ENCODE data around the gene PCP4L1. TPM values are rescaled to one million over a fixed set of nuclear protein-coding genes. Genes with fewer than 3 reads are reported as not detected.

PCP4L1 gene
- total RNA-seq, 1 donor, result not detected

DNA sequence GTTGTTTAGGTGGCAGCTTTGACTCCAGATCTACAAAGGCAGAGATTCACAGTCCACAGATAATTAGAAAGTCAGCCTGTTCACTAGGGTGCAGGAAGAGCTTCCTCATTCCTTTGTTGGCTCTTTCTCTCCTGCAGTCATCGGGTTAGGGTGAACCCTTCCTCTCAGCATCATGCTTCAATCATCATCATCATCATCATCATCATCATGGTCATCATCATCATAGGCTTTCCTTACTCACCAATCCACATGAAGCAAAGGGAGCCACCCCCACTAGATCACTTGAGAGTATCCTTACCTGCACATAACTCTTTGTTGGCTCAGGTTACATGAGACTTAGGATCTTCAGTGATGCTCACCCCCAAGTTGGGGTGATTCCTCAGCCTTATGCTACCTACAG, 32.2 kb downstream of the PCP4L1 start:
- DNase-seq (ENCODE audit: low read depth), result no peak
- TF ChIP-seq, protein P1, sequence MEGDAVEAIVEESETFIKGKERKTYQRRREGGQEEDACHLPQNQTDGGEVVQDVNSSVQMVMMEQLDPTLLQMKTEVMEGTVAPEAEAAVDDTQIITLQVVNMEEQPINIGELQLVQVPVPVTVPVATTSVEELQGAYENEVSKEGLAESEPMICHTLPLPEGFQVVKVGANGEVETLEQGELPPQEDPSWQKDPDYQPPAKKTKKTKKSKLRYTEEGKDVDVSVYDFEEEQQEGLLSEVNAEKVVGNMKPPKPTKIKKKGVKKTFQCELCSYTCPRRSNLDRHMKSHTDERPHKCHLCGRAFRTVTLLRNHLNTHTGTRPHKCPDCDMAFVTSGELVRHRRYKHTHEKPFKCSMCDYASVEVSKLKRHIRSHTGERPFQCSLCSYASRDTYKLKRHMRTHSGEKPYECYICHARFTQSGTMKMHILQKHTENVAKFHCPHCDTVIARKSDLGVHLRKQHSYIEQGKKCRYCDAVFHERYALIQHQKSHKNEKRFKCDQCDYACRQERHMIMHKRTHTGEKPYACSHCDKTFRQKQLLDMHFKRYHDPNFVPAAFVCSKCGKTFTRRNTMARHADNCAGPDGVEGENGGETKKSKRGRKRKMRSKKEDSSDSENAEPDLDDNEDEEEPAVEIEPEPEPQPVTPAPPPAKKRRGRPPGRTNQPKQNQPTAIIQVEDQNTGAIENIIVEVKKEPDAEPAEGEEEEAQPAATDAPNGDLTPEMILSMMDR (IDR thresholded peaks at IDR 0.05; ENCODE audit: insufficient read depth, low read length), result no peak
- no peak overlapping the region for H3K4me3 ChIP-seq (ENCODE audit: low read depth, low read length)

DNA sequence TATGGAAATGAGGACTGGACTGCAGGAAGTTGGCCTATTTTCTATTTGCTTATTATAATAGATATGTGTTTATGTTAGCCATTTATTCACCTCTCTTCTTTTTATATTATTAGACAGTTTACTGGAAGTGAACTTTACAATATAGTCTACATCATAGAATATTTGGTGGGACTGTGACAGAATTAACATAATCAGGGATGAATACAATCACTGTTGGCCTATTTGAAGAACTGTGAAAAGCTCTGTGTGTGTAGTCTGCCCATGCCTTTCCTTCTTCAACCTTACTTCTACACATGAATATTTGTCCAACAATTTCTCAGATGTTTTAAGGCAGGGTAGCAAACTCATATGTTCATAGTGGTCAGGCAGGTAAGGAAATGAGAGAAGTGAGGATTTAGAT, 38.9 kb downstream of the PCP4L1 start:
- no peak for DNase-seq (ENCODE audit: low read depth)
- TF ChIP-seq, protein P1 (IDR thresholded peaks at IDR 0.05; ENCODE audit: insufficient read depth, low read length), result no peak
- no peak overlapping the region for H3K4me3 ChIP-seq (ENCODE audit: low read depth, low read length)

DNA sequence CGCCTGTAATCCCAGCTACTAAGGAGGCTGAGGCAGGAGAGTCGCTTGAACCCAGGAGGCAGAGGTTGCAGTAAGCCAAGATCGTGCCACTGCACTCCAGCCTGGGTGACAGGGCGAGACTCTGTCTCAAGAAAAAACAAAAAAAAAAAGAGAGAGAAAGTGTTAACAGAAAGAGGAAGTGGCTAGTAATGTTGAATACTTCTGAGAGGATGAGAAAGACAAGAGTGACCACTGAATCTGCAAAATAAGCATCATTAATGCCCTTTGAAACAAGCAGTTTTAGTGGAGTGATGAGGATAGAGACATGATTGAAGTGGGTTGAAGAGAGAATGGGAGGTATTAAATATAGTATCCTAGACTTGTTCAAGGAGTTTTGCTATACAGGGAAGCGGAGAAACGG, 39.6 kb downstream of the PCP4L1 start:
- no peak overlapping the region for H3K4me3 ChIP-seq (ENCODE audit: low read depth, low read length)
- DNase-seq (ENCODE audit: low read depth), result no peak
- TF ChIP-seq, protein P1 (IDR thresholded peaks at IDR 0.05; ENCODE audit: insufficient read depth, low read length), result no peak

DNA sequence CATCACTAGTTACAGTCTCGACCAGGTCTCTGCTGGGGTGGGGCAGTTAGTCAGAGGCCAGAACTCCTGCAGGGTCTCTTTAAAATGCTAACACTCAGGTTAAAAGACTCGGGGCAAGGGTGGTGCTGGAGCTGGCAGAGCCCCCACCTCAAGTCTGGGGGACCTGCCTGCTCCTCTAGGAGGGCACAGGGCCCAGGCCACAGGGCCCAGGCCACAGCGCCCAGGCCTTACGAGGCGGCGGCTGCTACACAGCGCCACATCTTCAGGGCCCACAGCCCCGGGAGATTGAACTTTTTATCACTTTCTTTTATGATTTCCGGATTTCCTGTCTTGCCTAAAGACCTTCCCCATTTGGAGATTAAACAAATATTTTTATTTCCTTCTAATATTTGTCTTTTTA, 40.8 kb downstream of the PCP4L1 start:
- DNase-seq (ENCODE audit: low read depth), result no peak
- no peak overlapping the region for H3K4me3 ChIP-seq (ENCODE audit: low read depth, low read length)
- TF ChIP-seq, protein P1 (IDR thresholded peaks at IDR 0.05; ENCODE audit: insufficient read depth, low read length), result no peak

DNA sequence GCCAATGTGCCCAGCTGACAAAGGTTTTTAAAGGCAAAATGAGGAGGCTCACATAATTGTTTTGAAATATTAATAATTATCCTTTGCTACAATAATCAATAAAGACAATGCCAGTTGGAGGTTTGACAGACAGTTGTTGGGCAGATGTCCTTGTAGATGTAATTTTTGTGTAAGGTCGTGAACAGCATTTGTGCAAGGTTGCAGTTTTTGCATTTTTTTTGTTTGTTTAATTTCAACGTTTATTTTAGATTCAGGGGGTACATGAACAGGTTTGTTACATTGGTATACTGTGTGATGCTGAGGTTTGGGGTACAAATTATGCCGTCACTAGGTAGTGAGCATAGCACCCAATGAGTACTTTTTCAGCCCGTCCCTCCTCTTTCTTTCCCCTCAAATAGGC, 41.9 kb downstream of the PCP4L1 start:
- TF ChIP-seq, protein P1 (IDR thresholded peaks at IDR 0.05; ENCODE audit: insufficient read depth, low read length), result no peak
- DNase-seq (ENCODE audit: low read depth), result no peak
- no peak overlapping the region for H3K4me3 ChIP-seq (ENCODE audit: low read depth, low read length)

DNA sequence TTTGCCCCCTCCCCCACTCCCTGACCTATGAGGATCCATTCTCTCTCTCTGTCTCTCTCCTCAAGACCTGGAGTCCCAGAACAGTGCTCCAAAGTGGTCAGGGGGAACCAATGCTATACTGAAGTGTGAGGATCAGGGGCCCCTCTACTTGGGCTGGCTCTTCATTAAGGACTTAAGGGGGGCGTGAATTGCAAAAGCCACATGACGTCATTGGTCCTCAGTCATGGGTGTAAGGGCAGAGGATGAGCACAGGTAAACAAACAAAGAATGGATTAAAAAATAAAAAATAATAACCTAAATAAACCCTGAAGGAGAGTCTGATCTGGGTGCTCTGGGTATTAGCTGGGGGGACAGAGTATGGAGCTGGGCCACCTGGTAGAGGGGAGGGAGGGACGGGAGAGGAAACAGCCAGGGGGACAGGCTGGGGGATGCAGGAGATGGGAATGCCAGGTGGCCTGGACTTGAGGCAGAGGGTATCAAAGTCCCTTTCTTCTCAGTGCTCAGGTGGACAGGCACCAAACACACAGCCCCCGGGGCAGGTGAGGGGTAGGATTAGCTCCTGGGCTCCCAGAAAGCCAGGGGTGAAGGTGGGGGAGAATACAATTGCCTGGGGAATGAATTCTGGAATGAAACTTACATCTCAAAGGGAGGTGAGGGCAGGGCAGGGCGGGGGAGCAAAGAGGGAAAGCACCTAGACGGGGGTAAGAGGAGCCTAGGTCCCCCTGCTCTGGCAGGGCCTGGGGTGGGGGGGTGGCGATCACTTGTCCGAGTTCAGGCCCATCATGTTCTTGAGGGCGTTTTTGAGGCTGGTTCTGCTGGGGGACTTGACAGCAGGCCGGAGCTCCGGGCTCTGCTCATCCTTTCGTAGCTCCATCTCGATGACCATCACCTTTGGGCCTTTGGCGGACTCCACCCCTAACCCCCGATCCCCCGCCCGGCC, 46.7 kb downstream of the PCP4L1 start:
- TF ChIP-seq, protein P1 (IDR thresholded peaks at IDR 0.05; ENCODE audit: insufficient read depth, low read length), result no peak
- DNase-seq (ENCODE audit: low read depth), result no peak
- H3K4me3 ChIP-seq (ENCODE audit: low read depth, low read length), result peak overlapping the region; percentile 74

Measured in fibroblast of the aortic adventitia (primary cell).